Measurements from ENCODE around the gene SORT1.
"Not testable (repeated sequence)": the region's sequence is repeated elsewhere in the genome, so short reads cannot be mapped to it uniquely, and the experiment has no call there.

Gene SORT1

DNA sequence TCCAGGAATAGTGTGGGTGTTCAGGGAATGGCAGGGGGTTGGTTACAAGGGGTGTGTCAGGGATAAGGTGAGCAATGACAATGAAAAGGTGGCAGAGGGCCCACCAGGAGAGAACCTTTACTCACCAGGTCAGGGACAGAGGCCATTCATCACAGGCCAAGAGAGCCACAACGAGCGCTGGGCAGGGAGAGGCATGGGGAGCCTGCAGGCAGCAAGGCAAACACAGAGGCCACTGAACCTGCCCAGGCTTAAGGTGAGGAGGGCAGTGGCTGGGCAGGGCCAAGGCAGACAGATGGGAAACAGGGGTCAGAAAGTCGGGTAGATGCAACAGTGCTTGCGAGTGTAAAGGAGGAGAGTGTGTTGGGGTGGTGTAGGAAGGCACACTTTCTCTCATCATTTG lies 62.6 kb downstream of the SORT1 start:
- DNase-seq: no peak

DNA sequence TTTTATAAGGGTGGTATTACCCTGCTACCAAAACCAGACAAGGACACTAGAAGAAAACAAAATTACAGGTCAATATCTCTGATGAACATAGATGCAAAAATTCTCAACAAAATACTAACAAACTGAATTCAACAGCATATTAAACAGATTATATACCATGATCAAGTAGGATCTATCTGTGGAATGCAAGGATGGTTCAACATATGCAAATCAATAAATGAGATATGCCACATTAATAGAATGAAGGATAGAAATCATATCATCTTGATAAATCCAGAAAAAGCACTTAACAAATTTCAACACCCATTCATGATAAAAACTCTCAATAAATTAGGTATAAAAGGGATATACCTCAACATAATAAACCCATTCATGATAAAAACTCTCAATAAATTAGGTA lies 66.6 kb downstream of the SORT1 start:
- no peak for DNase-seq

DNA sequence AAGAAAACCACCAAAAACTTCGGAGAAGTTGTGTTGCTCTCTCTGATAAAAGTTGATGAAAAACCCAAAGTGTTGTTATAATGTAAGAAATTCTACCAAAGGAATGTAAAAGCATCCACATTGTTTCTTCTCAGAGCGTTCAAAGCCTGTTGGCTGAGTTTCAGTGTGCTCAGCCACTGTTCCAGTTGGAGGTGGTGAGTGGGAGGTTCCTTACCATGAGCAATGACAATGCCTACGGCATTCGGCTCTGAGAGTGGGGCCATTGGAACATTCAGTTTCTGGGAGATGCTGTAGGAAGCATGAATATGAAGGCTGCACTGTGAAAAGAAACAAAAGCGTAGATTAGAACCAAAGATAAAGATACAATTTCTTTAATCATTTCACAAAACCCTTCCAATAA lies 70.4 kb downstream of the SORT1 start:
- DNase-seq: no peak

DNA sequence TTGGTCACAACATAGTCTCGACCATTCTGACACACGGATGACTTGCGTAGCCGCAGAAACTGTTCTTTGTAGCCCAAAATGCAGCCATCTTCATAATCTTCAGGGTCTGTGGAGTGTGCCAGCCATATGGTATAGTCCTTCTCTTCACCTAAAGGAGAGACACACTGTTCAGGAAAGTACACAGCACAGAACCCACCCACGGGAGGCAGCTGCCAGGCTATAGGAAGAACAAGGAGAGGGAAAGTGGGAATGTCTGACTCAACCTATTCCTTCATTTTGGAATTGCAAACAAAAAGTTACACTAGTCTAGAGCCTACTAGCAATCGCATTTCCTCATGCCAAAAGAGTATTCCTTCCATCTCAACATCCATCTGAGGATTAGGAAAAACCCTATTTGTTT lies 74.7 kb downstream of the SORT1 start:
- no peak for DNase-seq

DNA sequence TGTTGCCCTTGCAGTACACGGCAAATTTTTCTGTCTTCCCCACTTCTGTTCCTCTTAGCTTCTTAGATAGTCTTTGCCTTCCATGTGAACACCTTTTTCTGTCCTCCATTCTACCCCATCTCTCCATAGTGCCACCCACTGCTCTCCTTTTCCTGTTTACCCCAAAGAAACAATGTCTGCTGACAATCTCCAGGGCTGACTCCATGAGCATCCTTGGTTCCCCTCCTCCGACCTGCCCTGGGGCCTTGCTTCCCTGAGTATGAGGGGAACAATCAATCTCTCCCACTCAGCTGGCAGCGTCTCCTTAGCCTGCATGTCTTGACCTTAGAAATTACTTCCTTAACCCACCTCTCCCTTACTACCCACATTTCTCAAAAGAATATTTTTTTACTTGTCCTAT lies 78.6 kb downstream of the SORT1 start:
- DNase-seq: no peak

DNA sequence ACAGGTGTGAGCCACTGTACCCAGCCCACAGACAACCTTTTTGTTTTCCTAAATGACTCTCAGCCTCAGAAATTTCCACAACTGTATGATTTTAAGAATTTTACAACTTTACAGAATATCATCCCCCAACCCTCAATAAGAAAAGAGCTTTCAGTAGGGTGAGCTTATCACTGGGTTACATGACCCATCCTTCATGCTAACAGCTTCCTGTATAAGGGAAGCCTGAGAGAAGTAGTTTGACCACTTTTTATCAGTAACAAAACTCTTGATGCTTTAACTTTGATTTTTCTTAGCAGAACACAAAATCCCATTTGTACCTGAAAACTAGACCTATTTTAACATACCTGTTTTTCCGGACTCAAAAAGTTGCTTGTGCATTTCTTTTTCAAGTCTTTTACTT lies 81.2 kb downstream of the SORT1 start:
- no peak for DNase-seq

DNA sequence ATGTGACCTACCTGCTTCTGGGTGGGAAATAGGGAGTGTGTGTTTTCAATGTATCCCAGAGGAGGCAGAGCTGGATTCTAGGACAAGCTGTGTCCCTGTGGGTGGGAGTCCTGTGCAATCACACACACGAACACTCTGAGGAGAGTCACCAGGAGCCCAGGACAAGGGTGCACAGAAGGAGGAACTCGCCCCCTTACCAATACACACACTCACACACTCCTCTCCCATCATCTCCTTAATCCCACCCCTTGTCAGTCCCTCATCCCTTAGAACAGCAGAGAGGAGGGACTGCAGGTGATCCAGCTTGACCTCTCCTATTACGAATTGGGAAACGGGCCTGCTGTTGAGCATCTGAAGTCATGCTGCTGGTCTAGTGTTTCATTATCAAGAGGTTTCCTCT lies 82.4 kb downstream of the SORT1 start:
- no peak for DNase-seq

DNA sequence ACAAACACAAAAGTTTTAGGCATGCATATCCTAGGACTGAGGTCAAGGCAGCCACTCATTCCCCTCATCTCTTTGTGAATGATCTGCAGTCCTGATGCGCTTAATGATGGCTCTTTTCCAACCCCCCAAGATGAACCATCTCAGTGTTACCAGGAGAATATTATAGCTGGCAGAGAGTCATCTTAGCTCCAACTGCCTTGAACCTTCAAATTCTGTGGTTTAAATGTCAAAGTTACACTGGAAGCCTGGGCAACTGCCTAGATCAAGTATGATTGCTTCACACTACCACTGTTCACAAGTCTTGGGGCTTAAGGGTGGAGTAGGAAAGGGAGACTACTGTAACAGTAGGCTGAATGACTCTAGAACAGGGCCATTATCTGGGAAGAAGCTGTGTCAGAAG lies 82.9 kb downstream of the SORT1 start:
- DNase-seq: no peak

DNA sequence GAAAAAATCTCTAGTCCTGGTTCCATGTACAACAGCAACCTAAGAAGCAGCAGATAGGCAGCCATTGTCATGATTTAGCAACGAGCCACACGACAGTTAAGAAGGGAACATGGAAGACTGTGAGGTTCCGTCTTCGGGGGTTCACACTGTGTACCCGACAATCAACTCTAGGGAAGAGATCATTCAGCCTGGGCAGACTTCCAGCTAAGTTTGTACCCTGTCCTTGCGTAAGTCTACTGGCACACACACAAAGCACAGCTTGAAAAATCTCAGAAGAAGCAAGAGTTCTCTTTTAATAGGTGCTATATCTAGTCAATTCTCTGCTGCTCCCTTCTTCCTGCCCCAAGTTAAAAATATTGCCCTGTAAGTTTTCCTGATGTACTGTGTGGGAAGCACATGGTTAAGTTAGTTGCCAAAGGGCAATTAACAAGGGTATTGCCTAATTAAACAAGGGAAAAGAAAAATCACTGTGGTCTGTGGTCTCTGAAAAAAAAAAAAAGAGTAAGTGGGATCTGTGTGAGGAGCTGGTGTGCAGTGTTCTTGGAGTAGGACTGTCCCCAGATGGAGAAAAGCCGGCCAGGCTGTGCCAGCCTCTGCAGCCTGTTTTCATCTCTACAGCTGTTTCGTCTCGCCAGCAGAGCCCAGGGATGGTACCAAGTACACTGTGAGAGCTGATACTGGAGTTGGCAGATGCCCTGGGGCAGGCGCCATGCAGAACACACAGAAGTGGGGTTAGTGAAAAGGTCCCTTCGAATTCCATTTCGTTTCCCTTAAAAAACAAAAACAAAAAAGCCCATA lies 84.5 kb downstream of the SORT1 start:
- no peak for DNase-seq

DNA sequence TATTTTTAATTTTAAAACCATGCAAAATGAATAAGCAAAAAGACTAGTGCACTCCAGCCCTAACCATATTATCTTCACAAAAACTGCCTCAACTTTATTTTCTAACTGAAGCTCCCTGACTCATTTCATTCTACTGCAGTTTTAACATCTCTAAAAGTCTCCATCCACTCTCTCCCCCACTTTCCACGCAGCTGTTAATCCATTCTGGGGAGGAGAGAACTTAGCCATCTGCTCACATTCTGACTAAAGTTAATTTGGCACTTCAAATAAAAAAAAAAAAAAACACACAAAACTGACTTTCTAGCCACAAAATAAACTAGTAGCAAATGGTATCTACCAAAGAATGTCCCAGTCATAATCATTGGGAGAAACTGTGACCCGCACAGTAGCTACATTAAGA lies 85.5 kb downstream of the SORT1 start:
- DNase-seq: no peak

DNA sequence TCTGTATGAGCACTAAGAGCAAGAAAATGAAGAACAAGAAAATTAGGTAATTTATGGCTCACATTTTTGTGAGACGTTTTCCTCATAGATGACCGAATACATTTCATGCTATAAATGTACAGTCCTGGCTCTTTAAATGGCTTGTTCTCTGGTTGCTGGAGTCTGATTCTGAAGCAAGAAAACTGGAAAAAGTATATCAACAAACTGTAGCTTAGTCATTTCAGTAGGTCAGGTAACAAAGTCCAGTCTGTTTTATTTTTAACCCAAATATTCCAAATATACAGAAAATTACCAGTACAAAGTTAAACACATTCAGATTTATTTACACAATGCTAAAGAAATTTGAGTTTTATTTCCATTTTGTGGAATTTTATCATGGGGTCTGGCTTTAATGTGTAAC lies 88.4 kb downstream of the SORT1 start:
- DNase-seq: no peak

DNA sequence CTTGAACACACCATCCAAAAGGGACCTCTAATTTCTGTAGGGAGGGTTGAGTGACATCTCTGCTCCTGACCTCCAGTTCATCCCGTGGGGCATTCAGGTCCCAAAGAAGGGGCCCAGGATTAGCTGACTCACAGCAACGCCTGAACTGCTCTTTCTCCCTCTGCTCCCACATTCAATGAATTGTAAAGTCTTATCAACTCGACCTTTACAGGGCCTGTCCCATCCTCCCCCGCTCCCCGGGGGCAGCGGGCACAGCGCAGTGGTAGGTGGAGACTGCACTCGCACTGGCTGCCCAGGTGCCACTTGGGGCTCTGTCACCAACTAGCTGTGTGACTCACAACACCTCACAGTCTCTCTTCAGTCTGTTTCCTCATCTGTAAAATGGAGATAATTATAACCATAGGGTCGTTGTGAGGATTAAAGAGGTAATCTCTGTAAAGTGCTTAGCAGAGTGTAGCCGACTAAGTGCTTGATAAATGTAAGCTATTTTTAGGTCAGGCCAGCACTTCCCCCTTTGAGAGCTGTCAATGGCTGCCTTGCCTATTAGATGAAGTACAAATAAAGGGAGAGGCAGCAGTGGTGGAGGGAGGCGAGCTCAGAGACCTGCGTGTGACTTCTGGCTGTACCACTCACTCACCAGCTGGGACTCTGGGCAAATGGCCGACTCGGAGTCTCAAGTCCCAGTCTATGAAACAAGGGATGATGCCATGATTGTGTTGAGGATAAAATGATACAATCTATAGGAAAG lies 90.3 kb downstream of the SORT1 start:
- DNase-seq: peak in 1 of 2 donors; percentile 41

DNA sequence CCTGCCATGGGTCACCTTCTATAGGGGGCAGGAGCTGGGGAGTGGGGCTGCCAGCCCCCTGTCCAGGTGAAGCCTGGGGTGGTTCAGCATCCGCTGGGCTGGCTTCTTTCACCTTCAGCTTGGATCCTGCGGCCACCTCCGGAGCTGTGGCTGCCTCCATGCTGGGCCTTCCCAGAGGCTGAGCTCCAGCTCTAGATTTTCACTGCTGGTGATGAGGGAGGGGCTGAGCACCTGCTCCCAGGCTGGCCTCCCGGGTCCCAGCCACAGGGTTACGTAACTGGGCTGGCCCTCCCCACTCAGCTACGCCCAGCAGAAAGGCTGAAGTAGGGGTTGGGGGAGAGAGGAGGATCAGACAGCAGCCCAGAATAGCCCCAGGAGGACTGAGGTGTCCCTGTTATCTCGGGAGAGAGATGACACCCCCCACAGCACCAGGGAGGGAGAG lies 90.9 kb downstream of the SORT1 start, which contains the start of gene MYBPHL:
Gene MYBPHL (minus strand): TSS at position 180 of the 442 bp plus-strand sequence. CDS start 20 bp downstream, at position 160.
- DNase-seq: no peak

DNA sequence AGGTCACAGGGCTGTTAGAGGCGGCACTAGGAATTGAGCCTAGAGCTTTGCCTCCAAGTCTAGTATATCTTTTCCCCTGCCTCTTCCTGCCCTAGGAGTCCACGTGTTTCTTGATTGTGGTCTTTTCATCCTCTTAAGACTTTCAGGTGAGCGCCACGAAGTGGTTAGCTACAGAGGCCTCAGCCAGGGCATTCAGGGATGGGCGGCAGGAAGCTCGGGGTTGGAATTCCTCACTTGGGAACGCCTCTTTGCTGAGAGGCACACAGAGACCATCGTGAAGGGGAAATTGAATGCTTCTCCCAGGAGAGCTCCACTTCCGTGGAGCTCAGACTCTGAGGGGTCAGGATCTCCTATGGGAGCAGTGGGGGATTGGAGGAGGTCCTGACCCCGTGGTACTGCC lies 91.7 kb downstream of the SORT1 start:
- not testable (repeated sequence) for DNase-seq

DNA sequence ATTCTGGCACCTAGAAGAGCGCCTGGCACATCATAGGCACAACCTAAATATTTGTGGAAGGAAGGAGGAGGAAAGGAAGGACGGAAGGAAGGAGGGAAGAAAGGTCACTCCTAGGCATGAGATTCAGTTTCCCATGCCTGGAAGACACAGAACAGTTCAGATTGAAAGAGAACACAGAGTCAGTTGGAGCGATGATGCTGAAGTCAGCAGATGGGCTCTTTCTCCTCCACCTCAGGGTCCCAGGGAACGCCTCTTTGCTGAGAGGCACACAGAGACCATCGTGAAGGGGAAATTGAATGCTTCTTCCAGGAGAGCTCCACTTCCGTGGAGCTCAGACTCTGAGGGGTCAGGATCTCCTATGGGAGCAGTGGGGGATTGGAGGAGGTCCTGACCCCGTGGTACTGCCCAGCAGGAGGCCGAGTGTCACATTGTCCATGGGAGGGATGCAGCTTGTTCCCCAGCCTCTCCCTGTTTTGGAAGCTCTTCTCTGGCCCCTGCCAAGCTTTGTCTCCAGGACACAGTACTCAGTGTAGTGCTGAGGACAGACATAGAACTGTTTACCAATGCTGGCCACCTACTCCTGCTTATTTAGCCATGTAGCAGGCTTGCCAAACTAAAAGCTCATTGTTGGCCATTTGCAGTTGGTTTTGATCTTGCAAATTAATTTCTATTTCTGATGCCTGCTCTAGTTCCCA lies 93.3 kb downstream of the SORT1 start:
- no peak for DNase-seq

DNA sequence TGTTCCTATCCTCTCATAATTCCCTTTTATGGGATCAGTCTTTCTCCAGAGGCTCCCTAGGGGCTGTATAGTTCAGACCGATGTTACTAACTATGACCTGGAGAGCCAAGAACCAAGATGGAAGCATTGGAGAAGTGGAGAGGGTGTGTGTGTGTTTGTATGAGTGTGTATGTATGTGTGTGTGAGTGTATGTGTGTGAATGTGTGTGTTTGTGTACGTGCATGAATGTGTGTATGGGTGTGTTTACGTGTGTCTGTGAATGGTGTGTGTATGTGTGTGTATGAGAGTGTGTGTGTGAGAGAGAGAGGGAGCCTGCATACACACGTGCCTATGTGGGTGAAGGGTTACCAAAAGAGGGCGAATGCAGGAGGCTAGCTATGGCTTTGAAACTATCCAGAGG lies 95.8 kb downstream of the SORT1 start:
- DNase-seq: no peak

DNA sequence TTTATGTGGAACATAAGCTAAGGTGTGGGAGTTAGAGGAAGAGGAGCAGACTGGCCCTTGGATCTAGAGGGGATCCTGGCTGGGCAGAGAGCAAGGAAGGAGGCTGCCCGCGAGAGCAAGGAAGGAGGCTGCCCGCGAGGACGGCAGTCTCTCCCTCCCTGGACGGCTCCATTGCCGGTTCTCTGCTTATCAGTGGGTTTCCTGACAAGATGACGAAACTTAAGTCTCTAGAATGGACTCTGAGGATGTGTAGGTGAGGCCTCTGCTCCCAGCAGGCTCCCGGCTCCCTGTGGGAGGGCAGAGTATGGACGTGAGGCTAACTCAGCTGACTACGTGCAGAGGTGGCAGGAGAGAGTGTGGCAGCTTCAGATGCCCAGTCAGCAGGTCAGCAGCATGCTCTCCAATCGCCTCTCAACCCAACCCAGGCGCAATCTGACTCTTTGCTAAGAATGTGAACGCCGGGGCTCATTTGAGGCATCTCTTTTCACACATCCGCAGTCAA lies 97.0 kb downstream of the SORT1 start:
- no peak for DNase-seq

DNA sequence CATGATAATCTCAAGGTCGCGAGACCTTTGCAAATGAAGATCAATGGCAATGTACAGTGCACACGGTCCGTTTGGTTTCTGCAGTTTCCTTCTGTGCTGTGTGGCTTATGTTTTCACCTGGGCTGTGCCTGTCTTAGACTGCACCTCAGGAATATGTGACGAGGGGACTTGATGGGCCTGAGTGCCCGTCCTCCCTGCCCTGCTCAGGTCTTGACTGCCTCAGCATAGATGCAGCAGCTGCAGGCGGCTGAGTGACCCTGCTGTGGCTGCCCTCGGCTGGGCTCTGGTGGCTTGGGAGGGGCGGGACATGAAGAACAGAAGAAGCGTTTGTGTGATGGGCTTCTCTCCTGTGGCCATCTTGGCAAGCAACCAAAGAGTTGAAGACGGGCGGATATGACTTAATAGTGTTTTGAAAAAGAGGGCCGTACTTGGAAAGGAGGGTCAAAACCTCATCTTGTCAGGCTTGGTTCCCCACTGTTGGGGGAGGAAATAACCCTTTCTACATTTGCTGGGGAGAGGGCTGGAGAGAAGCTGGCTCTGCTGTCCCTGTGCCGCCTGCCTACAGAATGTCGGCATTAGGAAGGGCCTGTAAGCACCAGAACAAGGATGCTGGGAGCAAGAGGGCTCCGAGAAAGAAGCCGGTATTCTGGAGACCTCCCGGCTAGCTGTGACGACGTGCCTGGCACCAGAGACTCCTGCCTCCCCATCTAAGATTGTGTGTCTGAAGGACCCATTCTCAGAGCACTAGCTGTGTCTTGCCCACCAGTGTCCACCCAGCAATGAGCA lies 98.0 kb downstream of the SORT1 start:
- DNase-seq: no peak

DNA sequence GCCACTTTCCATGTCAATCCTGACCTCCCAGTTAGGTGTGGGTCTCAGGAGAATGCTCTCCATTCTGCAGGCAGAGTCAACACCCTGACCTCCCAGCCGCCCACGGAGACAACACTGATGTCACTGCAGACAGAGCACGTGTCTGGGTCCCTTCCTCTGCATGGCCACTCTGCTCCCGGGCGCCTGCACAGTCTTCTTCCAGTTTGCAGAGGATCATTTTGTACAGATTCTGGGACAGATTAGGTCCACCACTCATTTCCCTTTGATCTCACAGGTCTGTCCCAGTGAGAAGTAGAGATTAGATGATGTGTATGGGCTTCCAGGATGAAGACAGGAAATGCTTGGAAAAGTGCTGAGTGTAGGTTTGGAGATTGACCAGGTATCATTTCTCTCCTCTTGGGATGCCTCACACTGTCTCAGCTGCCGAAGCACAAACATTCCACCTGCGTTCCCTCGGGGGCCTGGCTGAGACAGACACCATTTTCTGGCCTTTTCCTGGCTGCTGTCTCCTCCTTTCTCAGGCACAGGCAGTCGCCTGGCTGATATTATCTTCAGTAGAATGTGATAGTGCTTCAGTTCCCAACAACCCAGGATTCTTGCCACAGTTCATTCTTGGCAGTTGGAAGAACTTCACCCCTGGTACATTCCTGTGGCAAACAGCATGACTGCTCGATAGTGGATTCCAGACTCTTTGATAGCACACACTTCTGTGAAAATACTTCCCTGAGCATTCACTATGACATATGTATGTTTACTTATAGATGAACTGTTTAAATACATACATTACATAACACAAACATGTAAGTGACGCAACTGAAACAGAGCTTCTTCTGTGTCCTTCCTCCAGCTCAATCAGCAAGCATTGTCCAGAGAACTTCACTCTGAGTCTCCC lies 98.8 kb downstream of the SORT1 start:
- no peak for DNase-seq

DNA sequence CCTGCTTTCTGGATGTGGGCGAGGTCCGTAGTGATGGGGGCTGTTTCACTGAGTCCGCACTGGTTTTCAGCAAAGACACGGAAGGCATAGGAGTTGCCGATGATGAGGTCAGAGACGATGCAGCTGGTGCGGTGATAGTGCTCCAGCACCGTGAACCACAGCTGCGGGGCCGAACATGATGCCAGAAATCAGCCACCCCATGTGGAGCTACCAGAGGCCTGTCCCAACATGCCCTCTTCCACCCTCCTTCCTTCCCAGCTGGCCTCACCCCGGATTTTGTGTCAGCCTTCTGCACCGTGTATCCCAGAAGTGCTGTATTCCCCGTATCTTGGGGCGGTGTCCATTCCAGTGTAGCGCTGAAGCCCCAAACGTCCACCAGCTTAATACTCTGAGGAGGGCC lies 100.9 kb downstream of the SORT1 start:
- DNase-seq: no peak

DNA sequence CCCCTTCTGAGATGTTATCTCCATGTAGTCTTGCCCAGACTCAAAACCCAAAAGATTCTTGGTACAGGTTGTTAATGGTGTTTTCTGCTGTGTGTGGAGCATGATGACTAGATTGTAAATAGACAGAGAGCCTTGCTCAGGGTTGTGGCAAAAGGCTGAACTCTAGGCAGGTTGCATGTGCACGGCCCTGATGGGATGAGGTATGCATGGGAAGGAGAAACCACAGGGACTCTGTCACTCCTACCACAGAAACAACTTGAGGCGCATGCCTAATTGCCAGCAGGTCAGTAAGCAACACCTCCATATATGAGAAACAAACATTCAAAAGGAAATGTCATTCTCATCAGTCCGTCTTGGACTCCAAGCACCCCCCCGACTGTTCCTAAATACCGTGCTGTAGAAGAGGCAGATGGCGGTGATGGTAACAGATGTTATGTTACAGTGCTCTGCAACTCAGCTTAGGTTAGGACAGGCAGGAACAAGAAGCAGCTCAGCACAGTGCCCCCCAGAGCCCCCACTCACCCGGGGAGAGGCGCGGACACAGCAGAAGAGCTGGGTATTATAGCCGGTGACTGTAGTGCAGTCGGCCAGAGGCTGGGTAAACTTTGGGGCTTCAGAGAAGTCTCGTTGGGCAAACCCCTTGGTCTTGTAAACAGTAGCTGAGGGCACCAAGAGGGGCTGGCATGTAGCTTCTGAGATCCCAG lies 101.9 kb downstream of the SORT1 start:
- DNase-seq: no peak

All from CD4-positive, alpha-beta T cell treated with Interleukin-1 beta for 1 hour (primary cell).